CD4-positive, alpha-beta T cell treated with Interferon alpha-2 for 1 hour (primary cell): ENCODE results near the gene COPB2.

Source experiments
- DNase-seq, 2 donors: peaks; one replicate each; pipeline ENCODE4 v3.0.0-alpha.2; 2020 to 2022

Gene COPB2

GRCh38 chr3:139307601-139308555 lies 81.6 kb downstream of the COPB2 start:
- DNase-seq, result no peak
